Measurements from ENCODE around the gene MYO9A.

MYO9A gene, protein sequence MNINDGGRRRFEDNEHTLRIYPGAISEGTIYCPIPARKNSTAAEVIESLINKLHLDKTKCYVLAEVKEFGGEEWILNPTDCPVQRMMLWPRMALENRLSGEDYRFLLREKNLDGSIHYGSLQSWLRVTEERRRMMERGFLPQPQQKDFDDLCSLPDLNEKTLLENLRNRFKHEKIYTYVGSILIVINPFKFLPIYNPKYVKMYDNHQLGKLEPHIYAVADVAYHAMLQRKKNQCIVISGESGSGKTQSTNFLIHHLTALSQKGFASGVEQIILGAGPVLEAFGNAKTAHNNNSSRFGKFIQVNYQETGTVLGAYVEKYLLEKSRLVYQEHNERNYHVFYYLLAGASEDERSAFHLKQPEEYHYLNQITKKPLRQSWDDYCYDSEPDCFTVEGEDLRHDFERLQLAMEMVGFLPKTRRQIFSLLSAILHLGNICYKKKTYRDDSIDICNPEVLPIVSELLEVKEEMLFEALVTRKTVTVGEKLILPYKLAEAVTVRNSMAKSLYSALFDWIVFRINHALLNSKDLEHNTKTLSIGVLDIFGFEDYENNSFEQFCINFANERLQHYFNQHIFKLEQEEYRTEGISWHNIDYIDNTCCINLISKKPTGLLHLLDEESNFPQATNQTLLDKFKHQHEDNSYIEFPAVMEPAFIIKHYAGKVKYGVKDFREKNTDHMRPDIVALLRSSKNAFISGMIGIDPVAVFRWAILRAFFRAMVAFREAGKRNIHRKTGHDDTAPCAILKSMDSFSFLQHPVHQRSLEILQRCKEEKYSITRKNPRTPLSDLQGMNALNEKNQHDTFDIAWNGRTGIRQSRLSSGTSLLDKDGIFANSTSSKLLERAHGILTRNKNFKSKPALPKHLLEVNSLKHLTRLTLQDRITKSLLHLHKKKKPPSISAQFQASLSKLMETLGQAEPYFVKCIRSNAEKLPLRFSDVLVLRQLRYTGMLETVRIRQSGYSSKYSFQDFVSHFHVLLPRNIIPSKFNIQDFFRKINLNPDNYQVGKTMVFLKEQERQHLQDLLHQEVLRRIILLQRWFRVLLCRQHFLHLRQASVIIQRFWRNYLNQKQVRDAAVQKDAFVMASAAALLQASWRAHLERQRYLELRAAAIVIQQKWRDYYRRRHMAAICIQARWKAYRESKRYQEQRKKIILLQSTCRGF (N-terminal part only)

DNA sequence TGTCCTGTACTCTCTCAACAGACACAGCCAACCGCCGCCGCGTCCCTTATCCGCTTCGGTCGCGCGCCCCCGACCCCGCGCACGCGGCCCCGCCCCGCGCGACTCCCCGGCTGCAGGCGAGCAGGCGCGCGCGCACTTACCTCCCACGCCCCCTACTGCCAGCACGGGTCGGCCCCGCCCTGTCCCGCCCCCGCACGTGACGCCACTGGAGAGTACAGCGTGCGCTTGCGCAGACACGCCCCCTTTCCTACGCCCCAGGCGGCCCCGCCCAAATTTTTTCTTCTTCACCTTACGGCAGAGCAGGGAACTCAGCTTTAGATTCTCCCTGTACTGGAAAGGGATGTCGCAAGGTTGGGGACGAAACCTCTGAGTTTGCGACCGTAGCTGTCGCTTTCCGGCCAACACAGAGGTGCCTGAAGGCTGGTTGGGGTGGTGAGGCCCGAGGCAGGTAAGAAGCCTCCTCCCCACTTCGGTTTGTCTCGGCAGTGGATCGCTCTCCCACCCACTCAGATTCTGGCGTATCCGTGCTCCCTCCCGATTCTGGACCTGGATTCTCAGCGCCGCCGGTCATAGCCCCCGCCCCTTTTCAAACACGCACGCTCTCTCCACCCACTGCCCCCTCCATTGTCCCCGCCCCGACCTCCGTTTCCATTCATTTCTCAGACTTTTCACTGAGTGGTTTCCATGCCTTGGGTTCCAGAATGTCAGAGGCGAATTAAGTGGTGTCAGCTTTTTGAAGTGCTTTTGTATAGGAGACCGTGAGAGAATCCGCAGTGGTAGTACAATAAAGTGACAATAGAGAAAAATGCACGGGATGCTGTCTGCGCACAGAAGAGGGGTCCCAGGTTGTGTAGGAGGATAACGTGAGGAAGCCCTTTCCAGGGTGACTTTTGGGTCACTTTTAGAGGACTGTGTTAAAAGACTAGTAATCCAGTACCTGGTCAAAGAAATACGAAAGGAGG lies at the start of gene MYO9A, which contains the start of gene SENP8:
MYO9A (minus strand) TSS at position 134 of the 962 bp plus-strand sequence. CDS start 71,587 bp downstream, outside the sequence.
SENP8 (plus strand) TSS at position 387 of the 962 bp plus-strand sequence. CDS start 21,221 bp downstream, outside the sequence.
- DNase-seq = peak; percentile 94

DNA sequence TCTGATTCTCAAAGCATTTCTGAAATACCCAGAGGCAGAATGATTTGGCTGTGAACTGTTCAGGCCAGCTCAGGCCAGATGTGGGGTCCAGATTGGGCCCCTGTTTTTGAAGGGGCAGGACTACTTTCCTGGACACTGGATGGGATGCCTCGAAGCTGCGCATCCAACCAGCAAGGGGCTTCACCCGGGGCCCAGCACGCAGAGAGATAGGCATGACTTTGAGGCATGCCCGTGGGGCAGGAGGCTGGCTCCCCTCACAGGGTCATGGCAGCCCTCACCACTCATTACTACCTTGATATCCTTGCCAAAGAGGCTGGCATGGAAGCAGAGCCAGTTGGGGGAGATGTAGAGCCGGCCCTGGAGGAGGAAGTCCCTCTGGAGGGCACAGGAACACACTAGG lies 49.5 kb upstream of the MYO9A start:
- no peak for DNase-seq

- no peak for DNase-seq
Observed at GRCh38 chr15:72166716-72167417, 48.9 kb upstream of the MYO9A start.

- DNase-seq = no peak
Observed at GRCh38 chr15:72163719-72164118, 45.8 kb upstream of the MYO9A start.

- no peak for DNase-seq
Observed at GRCh38 chr15:72162569-72162968, 44.6 kb upstream of the MYO9A start.

DNA sequence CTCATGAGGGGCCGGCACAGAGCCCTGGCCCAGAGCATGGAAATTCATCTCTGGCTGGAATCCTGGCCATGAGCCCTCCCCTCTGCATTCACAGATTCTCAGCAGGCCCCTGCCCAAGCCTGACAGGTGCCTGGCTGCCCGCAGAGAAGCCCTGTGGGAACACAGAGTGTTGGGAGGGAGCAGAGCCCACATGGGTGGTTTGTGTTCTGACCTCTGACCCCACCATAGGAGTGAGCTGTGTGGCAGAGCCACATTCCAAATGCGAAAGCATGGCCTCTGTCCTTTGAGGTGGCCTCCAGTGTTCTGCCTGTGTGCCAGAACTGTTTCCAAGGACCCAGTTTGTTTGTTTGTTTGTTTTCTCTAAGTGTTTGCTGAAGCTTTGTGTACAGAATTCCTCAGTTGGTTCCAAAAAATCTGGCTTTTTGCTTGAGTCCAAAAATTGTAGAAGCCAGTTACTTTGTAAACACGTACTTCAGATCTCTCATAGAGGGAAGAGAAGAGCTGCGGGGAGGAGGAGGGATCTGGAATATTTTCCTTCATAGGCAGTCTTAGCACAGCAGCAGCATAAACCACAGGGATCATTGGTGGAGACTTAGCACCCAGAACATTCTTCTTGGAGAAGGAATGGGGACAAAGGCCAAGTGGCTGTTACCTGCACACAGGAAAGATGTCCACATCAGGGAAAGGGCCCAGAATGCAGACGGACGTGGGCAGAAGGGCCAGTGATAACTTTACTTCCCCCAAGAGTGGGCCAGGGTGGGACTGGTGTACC lies 43.6 kb upstream of the MYO9A start:
- no peak for DNase-seq

DNA sequence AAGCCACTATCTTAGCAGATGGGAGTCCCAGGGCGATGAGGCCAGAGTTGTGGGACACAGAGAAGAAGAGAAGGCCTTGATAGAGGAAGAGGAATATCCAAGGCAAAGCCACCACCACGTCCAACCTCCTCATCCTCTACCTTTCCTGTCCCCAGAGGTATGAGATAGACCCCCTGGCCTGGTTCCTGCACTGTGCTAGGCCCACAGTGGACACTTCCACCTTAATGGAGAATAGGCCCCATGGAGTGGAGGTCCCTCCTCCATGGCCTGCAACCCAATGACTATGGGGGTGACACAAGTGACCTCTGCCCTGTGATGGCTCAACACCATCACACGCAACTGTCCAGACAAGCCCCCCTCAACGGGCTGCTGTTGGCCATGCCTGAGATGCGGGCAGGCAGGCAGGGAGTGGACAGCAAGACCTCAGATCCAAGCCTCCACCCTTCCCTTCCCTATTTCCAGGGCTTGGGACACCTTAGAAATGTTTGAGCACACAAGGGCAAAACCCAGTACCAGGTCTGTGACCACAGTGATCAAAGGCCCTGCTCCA lies 42.8 kb upstream of the MYO9A start:
- DNase-seq = no peak

DNA sequence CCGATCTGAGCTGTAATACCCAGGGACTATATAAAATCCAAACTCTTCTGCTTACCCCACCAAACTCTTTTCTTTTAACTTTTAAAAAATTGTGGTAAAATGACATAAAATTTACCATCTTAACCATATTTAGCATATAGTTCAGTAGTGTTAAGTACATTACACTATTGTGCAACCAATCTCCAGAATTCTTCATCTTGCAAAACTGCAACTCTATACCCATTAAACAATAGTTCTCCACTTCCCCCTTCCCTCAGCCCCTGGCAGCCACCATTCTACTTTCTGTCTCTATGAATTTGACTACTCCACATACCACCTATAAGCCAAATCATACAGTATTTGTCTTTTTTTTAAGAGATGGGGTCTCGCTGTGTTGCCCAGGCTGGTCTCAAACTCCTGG lies 39.0 kb upstream of the MYO9A start:
- no peak for DNase-seq

GRCh38 chr15:72155635-72156616 lies 38.0 kb upstream of the MYO9A start:
- DNase-seq = peak; percentile 56

GRCh38 chr15:72155003-72155621 lies 37.2 kb upstream of the MYO9A start:
- DNase-seq = no peak

DNA sequence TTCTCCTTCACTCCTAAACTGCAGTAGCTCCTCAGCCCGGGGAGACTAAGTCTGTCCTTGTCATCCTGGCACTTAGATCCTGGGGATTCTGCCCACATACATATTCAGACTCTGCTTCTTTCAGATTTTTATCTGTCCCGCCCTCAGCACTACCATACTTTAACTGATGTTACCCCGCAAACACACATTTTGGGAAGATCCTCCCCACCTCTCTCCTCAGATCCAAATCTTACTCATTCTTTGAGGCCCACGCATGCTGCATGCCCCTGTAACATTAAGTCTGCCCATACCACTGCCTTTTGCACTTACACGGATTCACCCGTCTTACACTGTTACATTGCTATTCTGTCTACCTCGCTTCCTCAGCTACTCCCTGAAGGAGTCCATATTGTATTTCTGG lies 36.4 kb upstream of the MYO9A start:
- no peak for DNase-seq

DNA sequence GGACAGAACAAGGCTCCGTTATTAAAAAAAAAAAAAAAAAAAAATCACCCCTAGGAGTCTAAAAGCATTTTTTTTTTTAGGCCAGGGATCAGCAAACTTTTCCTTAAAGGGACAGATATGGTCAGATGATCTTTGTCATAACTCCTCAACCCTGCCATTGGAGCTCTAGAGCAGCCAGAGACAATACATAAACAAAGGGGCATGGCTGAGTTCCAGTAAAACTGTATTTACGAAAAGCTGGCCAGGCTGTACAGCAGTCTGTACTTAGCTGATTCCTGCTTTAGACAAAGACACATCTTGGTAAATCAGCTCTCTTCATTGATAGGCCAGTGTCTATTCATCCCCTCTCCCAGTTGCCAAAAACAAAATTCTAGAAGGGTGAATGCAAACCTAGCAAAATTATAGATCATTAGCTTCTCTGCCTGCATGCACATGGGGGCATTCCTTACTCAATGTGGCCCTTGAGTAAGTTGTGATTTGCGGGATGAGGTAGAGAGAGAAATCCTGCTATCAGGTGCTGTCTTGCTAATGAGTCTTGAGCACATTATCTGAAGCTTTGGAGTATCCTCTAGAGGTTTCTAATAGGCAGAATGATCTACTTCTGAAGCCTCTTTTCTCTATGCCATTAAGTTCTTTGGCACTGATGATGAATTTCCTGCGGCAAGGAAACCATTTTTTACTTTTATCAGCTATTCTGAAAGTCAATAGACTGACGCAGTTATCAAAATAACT lies 35.5 kb upstream of the MYO9A start:
- DNase-seq = no peak

DNA sequence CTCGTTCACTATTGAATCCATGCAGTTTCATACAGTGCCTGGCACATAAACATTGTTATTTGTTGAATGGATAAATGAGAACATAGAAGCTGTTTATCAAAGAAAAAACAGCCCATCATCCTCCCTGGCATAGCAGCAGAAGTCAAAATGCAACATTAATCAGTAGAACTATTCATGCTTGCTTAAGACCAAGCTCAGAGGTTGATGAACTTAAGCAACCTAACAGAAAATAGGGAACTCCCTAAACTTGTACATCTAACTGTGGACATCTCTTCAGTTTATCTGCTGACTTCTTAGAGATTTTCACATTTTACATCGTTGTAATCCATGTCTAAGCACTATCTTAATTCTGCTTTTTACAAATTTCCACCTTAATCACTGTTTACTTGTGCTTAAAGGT lies 29.5 kb upstream of the MYO9A start:
- DNase-seq = no peak

GRCh38 chr15:72146934-72147333 lies 29.0 kb upstream of the MYO9A start:
- DNase-seq = no peak

- DNase-seq = no peak
Observed at GRCh38 chr15:72146221-72146620, 28.3 kb upstream of the MYO9A start.

DNA sequence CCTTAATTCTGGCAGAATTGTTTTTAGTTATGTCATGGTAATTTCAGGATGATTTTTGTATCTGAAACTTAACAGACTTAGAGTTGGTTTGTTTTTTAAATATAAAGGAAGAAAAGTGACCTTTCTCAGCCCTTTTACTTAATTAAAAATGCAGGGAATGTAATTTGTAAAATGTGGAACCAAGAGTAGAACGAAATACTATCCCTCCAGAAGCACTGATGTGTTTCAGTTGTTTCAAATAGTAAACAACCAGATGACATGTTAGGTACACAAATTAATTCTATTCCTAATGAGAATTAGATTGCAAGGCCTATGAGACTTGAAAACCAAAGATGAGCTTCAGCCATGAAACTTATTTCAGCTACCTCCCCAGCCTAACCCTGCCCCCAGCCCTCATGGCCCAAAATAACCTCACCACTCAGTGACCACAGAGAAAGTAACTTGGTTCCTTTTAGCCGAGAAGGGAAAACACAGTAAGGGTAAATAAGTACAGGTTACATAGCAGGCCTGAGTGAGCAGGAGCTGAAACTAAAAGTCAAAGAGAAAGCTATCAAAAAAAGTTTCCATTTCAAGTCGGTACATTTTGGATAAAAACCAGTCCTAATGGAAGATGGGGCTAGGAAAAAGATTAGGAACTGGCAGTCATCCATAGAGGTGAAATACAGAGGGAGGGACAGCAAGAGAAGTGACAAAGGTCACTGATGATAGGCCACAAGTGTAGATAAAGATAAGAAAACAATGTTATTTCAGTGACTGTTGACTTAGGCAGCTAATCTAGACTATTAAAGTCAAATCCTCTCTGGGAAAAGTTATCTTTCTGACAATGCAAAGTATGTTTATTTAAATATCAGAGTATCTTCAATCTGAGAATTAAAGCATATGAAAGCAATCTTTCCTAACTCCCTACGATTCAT lies 23.5 kb upstream of the MYO9A start:
- DNase-seq = no peak

DNA sequence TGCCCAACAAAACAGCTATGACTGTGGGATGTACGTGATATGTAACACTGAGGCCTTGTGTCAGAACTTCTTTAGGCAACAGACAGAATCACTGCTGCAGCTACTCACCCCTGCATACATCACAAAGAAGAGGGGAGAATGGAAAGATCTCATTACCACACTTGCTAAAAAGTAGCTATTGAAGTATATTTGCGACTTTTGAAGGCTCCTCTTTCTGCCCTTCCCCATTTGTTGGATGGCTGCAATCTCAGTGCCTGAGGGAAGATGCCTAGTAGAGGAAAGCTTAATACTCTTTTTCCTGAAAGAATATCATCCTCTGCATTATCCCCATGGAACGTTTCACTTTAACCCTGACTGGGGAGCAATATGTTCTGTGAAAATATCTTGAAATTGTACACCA lies 22.1 kb upstream of the MYO9A start:
- DNase-seq = no peak

Measured in NCI-H1694 treated with DMSO at 0.1 percent for 48 hours (cell line).